HepG2 (cell line): Measurements from ENCODE around the gene WDR6. TPM values are rescaled to one million over a fixed set of nuclear protein-coding genes. Genes with fewer than 3 reads are reported as not detected.

ENCODE experiments used
- ATAC-seq: fragments of 200-7000 bp; cut with Tn5 transposase; 3 replicates; pipeline ENCODE4 v1.9.1; 2020; ENCODE audit warnings: mild to moderate bottlenecking, moderate library complexity
- BruUV-seq: library from RNA; stranded (reverse); fragments of 400-500 nt; replicated peaks from 2 replicates; lab custom pipeline; 2021; lab: Mats Ljungman, UMichigan
- CTCF ChIA-PET: fragments of 300-600 bp; formaldehyde crosslinking; extraction: SDS; loops from one replicate; lab custom pipeline; 2021; ENCODE audit warnings: low total read pairs, inconsistent platforms, low intra/inter-chr PET ratio; lab: Yijun Ruan, JAX
- POLR2A ChIA-PET: fragments of 350-600 bp; sonication (Branson Sonifier 250); formaldehyde crosslinking; loops from one replicate; lab custom pipeline; 2020; ENCODE audit warnings: antibody characterized with exemption, inconsistent platforms; lab: Yijun Ruan, JAX
- DNase-seq: peaks from one replicate; pipeline ENCODE4 v3.0.0-alpha.2; 2015; ENCODE audit warnings: low spot score
- FAIRE-seq: peaks from 3 replicates; lab custom pipeline; 2011; peaks lifted over from hg19 to GRCh38; lab: Jason Lieb, UNC
- H2AFZ ChIP-seq: one replicate; pipeline ENCODE4 v1.6.1; 2011; ENCODE audit warnings: low read length, inconsistent platforms
- H3K27ac ChIP-seq: fragments of 300-600 bp; 3 replicates; pipeline ENCODE4 v1.8.0; 2011; ENCODE audit warnings: mixed run types, mild to moderate bottlenecking, mixed read lengths, low read length, inconsistent platforms; ENCODE audit not compliant: insufficient read depth; ENCODE audit errors: extremely low read length
- H3K27me3 ChIP-seq, 2 experiments: fragments of 200-600 bp in 1 of 2; 2 replicates in 1 of 2; 3 replicates in 1 of 2; pipeline versions ENCODE4 v1.6.0 to v1.8.0; 2011; ENCODE audit warnings: low read length in 2 of 2, mild to moderate bottlenecking in 2 of 2, moderate library complexity in 2 of 2, inconsistent platforms in 1 of 2; ENCODE audit not compliant: insufficient read depth in 2 of 2, control insufficient read depth in 1 of 2
- H3K36me3 ChIP-seq, 2 experiments: fragments of 200-600 bp in 1 of 2; replicated peaks in 1 of 2; 2 replicates in 1 of 2; 3 replicates in 1 of 2; pipeline versions ENCODE4 v1.5.1 to v1.8.0; 2011; ENCODE audit warnings: low read length in 2 of 2, inconsistent platforms in 1 of 2; ENCODE audit not compliant: insufficient read depth in 2 of 2, control insufficient read depth in 1 of 2
- H3K4me1 ChIP-seq: 2 replicates; pipeline ENCODE4 v1.5.1; 2012; ENCODE audit warnings: low read length, inconsistent platforms; ENCODE audit not compliant: insufficient read depth
- H3K4me2 ChIP-seq: 2 replicates; pipeline ENCODE4 v1.6.0; 2011; ENCODE audit warnings: low read depth, low read length, inconsistent platforms
- H3K4me3 ChIP-seq, 3 experiments: fragments of 200-600 bp in 1 of 3; sonication (generic), shearing (Covaris generic) in 1 of 3; replicated peaks in 1 of 3; 2 replicates each; pipeline ENCODE4 v1.5.1; 2011 to 2016; ENCODE audit warnings: low read length in 3 of 3, inconsistent platforms in 2 of 3, low read depth in 2 of 3, mild to moderate bottlenecking in 2 of 3, control low read depth in 1 of 3, mixed read lengths in 1 of 3; ENCODE audit not compliant: insufficient read depth in 1 of 3
- H3K79me2 ChIP-seq: one replicate; pipeline ENCODE4 v1.6.1; 2011; ENCODE audit warnings: low read length, inconsistent platforms; ENCODE audit not compliant: insufficient read depth
- H3K9ac ChIP-seq: 2 replicates; pipeline ENCODE4 v1.6.0; 2011; ENCODE audit warnings: mild to moderate bottlenecking, low read depth, low read length, inconsistent platforms; ENCODE audit not compliant: insufficient read depth
- H3K9me3 ChIP-seq: 2 replicates; pipeline ENCODE4 v1.5.1; 2012; ENCODE audit warnings: mild to moderate bottlenecking, low read length
- H4K20me1 ChIP-seq: 2 replicates; pipeline ENCODE4 v1.6.0; 2011; ENCODE audit warnings: inconsistent platforms, mild to moderate bottlenecking, low read length, moderate library complexity; ENCODE audit not compliant: insufficient read depth
- FOXK1 ChIP-seq: sonication (generic); formaldehyde crosslinking; IDR thresholded peaks from 2 replicates; pipeline ENCODE4 v1.4.0; 2020; ENCODE audit warnings: low read depth, missing genetic modification reagents, borderline replicate concordance
- FOXO1 ChIP-seq: sonication (generic); formaldehyde crosslinking; IDR thresholded peaks from 2 replicates; pipeline ENCODE4 v1.4.0; 2020; ENCODE audit warnings: missing genetic modification reagents
- KLF16 ChIP-seq, 2 experiments: sonication (generic) in 1 of 2; formaldehyde crosslinking in 1 of 2; IDR thresholded peaks; 2 replicates each; pipeline versions ENCODE4 v1.6.1 to v1.8.0; 2016 to 2023; ENCODE audit warnings: missing genetic modification reagents in 2 of 2, missing compliant biosample characterization in 1 of 2
- MED8 ChIP-seq: sonication (generic); formaldehyde crosslinking; IDR thresholded peaks from 2 replicates; pipeline ENCODE4 v1.8.1; 2023; ENCODE audit warnings: mild to moderate bottlenecking, missing genetic modification reagents; ENCODE audit not compliant: insufficient replicate concordance
- NR2C2 ChIP-seq: sonication (generic); formaldehyde crosslinking; IDR thresholded peaks from 2 replicates; pipeline ENCODE4 v1.4.0; 2020; ENCODE audit warnings: missing genetic modification reagents, mild to moderate bottlenecking, moderate library complexity, borderline replicate concordance
- NR2F2 ChIP-seq: IDR thresholded peaks from 2 replicates; pipeline ENCODE4 v1.6.1; 2012; ENCODE audit warnings: low read depth, inconsistent platforms, borderline replicate concordance
- NR2F6 ChIP-seq, 2 experiments: IDR thresholded peaks; 2 replicates each; pipeline ENCODE4 v1.6.1; 2016; ENCODE audit warnings: antibody characterized with exemption in 1 of 2, mild to moderate bottlenecking in 1 of 2
- SP5 ChIP-seq: IDR thresholded peaks from 2 replicates; pipeline ENCODE4 v1.6.1; 2016; ENCODE audit warnings: low read depth, borderline replicate concordance
- ZNF251 ChIP-seq: sonication (generic); formaldehyde crosslinking; IDR thresholded peaks from 2 replicates; pipeline ENCODE4 v1.9.0; 2021; ENCODE audit warnings: mild to moderate bottlenecking, missing genetic modification reagents
- ZNF441 ChIP-seq: sonication (generic); formaldehyde crosslinking; IDR thresholded peaks from 2 replicates; pipeline ENCODE4 v1.7.0; 2021; ENCODE audit warnings: missing genetic modification reagents, borderline replicate concordance
- ZNF567 ChIP-seq: sonication (generic); formaldehyde crosslinking; IDR thresholded peaks from 2 replicates; pipeline ENCODE4 v1.8.1; 2023; ENCODE audit warnings: mild to moderate bottlenecking, missing genetic modification reagents, borderline replicate concordance
- ZNF788 ChIP-seq: sonication (generic); formaldehyde crosslinking; IDR thresholded peaks from 2 replicates; pipeline ENCODE4 v1.5.0; 2020; ENCODE audit warnings: mild to moderate bottlenecking, missing genetic modification reagents, borderline replicate concordance
- ZNF879 ChIP-seq: sonication (generic); formaldehyde crosslinking; IDR thresholded peaks from 2 replicates; pipeline ENCODE4 v1.8.1; 2023; ENCODE audit warnings: missing genetic modification reagents
- WGBS: methylation state at CpG from one replicate; pipeline ENCODE4 v1.1.6; 2017; ENCODE audit warnings: low lambda C conversion rate; 5-methylcytosine and 5-hydroxymethylcytosine counted together
- in situ Hi-C: cut with HindIII; loops from 2 replicates; pipeline ENCODE4 v1.10.0; 2017; ENCODE audit warnings: low pct_unique_long_range_greater_than_20kb; ENCODE audit not compliant: extremely low pct_ligation_motif_present
- intact Hi-C: fragments of 100-400 bp; cut with micrococcal nuclease; formaldehyde crosslinking; loops from one replicate; pipeline ENCODE4 v1.10.0; 2022; ENCODE audit not compliant: unreplicated experiment
- polyA plus RNA-seq, 8 experiments: library from polyadenylated mRNA; depleted of rRNA in 3 of 8; stranded (reverse) in 7 of 8; unstranded in 1 of 8; fragments of >200 nt; fragmentation: Illumina TruSeq in 4 of 8; extraction: Trizol in 4 of 8; gene quantifications; 2 replicates each; pipeline versions ENCODE4 v1.2.1 to v1.2.3, GENCODE V29; 2011 to 2016; ENCODE audit warnings: low read depth in 4 of 8, missing spikeins in 1 of 8, mixed read lengths in 1 of 8; ENCODE audit not compliant: insufficient read depth in 1 of 8
- total RNA-seq, 5 experiments: library from RNA; depleted of rRNA; stranded (reverse); fragments of >200 nt; fragmentation: Illumina TruSeq; extraction: Trizol; gene quantifications; 2 replicates each; pipeline ENCODE4 v1.2.3, GENCODE V29; 2016; ENCODE audit warnings: low read depth in 1 of 5
- TF ChIP-seq, protein P1 (sequence below): sonication (generic); formaldehyde crosslinking; IDR thresholded peaks from 2 replicates; pipeline ENCODE4 v1.4.0; 2020; ENCODE audit warnings: missing genetic modification reagents
- TF ChIP-seq, protein P2 (sequence below): sonication (generic); formaldehyde crosslinking; IDR thresholded peaks from 2 replicates; pipeline ENCODE4 v1.4.0; 2020; ENCODE audit warnings: missing genetic modification reagents, borderline replicate concordance
- TF ChIP-seq, protein P3 (sequence below): fragments of 450-650 bp; IDR thresholded peaks from 2 replicates; pipeline ENCODE4 v1.6.1; 2016

The WDR6 gene
- total and polyA plus RNA-seq, 2 of the 13 experiments (the other 11 are each of a cell fraction or from before 2014, with no cell fraction given) = 73.4 to 139 TPM

DNA sequence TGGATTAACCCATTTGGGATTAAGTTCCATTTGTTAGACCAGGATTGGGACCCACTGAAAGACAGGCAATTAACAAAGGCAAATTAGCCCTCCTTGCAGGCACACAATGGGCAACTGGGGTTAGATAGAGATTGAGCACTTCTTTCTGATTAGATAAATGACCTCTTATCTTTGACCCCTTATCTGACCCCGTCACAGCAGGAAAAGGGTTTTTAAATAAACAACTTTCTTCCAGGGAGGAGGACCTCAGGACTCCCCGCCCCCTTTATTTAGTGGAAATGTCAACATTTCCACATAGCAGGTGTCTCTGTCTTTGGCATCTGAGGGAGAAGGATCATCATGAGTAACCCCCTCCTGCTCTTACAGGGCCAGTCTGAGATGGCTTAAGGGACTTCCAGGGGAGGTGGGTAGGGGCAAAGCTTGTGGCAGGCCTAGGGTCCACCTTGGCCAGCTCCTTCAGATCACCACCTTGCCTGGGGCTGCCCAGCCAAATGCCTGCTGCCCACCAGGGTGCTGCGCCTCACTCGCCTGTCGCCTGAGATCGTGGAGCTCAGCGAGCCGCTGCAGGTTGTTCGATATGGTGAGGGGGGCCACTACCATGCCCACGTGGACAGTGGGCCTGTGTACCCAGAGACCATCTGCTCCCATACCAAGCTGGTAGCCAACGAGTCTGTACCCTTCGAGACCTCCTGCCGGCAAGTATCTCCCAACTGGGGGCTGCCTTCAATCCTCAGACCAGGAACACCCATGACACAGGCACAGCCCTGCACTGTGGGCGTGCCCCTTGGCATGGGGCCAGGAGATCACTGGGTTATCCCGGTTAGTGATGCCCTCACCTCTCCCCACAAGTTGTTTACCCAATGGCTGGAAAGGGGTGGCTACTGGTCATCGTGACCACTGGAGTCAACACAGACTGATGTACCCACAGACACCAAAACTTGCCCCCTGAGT lies 2.6 kb upstream of the WDR6 start:
- Histone ChIP-seq H3K27ac (no peak overlapping the region), H3K79me2 (peaks cover 18% of the 10 kb centered on the region), H3K4me2 (peak overlapping the region; percentile 57; the same call in 1 of the 2 replicates), H3K36me3 (no peaks in the 10 kb centered on the region), H3K4me3 (peak overlapping the region in 1 of 3 experiments; percentile 32; a peak in 1 of 6 replicates), H3K4me1 (peaks cover 81% of the 10 kb centered on the region), H4K20me1 (peaks cover 8% of the 10 kb centered on the region), H2AFZ (no peak overlapping the region), H3K9me3 (no peaks in the 10 kb centered on the region), H3K9ac (no peak overlapping the region), H3K27me3 (no peaks in the 10 kb centered on the region)
- in situ Hi-C loops (no loop called here), intact Hi-C loops (no loop called here)
- no TSS peak for BruUV-seq
- FAIRE-seq = peak; percentile 8
- POLR2A ChIA-PET = interaction anchor here (0.7 to 12.8 kb wide), 3 partner anchors 17 to 89 kb away, joined by 3 to 280 read pairs (median 42); partner anchors contain the start of genes DALRD3, NDUFAF3 and QRICH1
- peak; percentile 48 for DNase-seq
- WGBS = 3% methylated on average over 5 of the region's 16 CpGs
- no peak for ATAC-seq
- CTCF ChIA-PET = no interaction called here
- TF ChIP-seq ZNF567 (CRISPR knock-in tag) = no peak
- peak; percentile 66; the same call in 1 of the 2 replicates for TF ChIP-seq SP5
- TF ChIP-seq FOXO1 = 0 out of 2 replicates have a peak, but pooled peaks have one; percentile 13
- TF ChIP-seq, protein P1, sequence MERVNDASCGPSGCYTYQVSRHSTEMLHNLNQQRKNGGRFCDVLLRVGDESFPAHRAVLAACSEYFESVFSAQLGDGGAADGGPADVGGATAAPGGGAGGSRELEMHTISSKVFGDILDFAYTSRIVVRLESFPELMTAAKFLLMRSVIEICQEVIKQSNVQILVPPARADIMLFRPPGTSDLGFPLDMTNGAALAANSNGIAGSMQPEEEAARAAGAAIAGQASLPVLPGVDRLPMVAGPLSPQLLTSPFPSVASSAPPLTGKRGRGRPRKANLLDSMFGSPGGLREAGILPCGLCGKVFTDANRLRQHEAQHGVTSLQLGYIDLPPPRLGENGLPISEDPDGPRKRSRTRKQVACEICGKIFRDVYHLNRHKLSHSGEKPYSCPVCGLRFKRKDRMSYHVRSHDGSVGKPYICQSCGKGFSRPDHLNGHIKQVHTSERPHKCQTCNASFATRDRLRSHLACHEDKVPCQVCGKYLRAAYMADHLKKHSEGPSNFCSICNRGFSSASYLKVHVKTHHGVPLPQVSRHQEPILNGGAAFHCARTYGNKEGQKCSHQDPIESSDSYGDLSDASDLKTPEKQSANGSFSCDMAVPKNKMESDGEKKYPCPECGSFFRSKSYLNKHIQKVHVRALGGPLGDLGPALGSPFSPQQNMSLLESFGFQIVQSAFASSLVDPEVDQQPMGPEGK = peak; percentile 87
- TF ChIP-seq FOXK1 (CRISPR knock-in tag) = peak; percentile 14; the same call in 1 of the 2 replicates
- TF ChIP-seq NR2F6 (IDR thresholded peaks at IDR 0.05) = peak; percentile 83
- TF ChIP-seq NR2F6 (CRISPR knock-in tag; IDR thresholded peaks at IDR 0.05) = peak; percentile 64
- TF ChIP-seq ZNF879 = no peak
- TF ChIP-seq NR2F2 = peak; percentile 67; the same call in 1 of the 2 replicates
- no peak for TF ChIP-seq MED8 (CRISPR knock-in tag)
- TF ChIP-seq, protein P2, sequence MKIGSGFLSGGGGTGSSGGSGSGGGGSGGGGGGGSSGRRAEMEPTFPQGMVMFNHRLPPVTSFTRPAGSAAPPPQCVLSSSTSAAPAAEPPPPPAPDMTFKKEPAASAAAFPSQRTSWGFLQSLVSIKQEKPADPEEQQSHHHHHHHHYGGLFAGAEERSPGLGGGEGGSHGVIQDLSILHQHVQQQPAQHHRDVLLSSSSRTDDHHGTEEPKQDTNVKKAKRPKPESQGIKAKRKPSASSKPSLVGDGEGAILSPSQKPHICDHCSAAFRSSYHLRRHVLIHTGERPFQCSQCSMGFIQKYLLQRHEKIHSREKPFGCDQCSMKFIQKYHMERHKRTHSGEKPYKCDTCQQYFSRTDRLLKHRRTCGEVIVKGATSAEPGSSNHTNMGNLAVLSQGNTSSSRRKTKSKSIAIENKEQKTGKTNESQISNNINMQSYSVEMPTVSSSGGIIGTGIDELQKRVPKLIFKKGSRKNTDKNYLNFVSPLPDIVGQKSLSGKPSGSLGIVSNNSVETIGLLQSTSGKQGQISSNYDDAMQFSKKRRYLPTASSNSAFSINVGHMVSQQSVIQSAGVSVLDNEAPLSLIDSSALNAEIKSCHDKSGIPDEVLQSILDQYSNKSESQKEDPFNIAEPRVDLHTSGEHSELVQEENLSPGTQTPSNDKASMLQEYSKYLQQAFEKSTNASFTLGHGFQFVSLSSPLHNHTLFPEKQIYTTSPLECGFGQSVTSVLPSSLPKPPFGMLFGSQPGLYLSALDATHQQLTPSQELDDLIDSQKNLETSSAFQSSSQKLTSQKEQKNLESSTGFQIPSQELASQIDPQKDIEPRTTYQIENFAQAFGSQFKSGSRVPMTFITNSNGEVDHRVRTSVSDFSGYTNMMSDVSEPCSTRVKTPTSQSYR (CRISPR knock-in tag) = no peak
- TF ChIP-seq NR2C2 (CRISPR knock-in tag) = peak; percentile 41; the same call in 1 of the 2 replicates
- TF ChIP-seq ZNF788 (CRISPR knock-in tag) = peak; percentile 24; the same call in 1 of the 2 replicates
- no peak for TF ChIP-seq ZNF251
- no peak for TF ChIP-seq ZNF441 (CRISPR knock-in tag)
- TF ChIP-seq KLF16 (CRISPR knock-in tag; IDR thresholded peaks at IDR 0.05) = 0 out of 4 replicates have a peak, but pooled peaks of 1 of the 2 experiments have one; percentile 16
- TF ChIP-seq, protein P3, sequence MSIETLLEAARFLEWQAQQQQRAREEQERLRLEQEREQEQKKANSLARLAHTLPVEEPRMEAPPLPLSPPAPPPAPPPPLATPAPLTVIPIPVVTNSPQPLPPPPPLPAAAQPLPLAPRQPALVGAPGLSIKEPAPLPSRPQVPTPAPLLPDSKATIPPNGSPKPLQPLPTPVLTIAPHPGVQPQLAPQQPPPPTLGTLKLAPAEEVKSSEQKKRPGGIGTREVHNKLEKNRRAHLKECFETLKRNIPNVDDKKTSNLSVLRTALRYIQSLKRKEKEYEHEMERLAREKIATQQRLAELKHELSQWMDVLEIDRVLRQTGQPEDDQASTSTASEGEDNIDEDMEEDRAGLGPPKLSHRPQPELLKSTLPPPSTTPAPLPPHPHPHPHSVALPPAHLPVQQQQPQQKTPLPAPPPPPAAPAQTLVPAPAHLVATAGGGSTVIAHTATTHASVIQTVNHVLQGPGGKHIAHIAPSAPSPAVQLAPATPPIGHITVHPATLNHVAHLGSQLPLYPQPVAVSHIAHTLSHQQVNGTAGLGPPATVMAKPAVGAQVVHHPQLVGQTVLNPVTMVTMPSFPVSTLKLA = peak; percentile 67
